PC-3 (cell line): ENCODE data around the gene NME7.

ENCODE experiments used
- EZH2 ChIP-seq: fragments of 300-600 bp; sonication (generic); IDR thresholded peaks from one replicate; pipeline ENCODE4 v1.6.1; 2017; ENCODE audit warnings: antibody characterized with exemption, mild to moderate bottlenecking, low read length; ENCODE audit not compliant: unreplicated experiment
- TF ChIP-seq, protein P1 (sequence below): fragments of 300-600 bp; sonication (generic); conservative IDR thresholded peaks from 2 replicates; pipeline ENCODE4 v1.5.1; 2017; ENCODE audit warnings: antibody characterized with exemption, low read depth, mild to moderate bottlenecking, low read length

DNA sequence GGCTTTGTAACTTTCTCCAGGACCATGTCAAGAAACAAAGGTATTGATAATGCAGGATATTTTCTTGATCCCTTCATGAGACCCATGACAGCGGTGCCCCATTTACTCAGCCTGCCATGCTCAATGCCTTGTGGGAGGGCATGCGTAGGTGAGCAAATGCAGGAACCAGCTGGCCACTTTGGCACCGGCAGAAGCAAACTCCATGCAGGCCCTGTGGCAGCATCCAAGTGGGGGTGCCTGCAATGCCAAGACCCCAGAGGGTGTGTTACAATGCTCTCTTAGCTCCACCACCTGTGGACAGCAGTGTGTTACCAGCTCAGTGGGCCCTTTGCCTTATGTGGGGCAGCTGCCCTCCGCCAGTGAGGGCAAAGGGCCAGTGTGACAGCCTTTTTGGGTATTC lies 153.0 kb downstream of the NME7 start:
- no peak for TF ChIP-seq EZH2
- TF ChIP-seq, protein P1, sequence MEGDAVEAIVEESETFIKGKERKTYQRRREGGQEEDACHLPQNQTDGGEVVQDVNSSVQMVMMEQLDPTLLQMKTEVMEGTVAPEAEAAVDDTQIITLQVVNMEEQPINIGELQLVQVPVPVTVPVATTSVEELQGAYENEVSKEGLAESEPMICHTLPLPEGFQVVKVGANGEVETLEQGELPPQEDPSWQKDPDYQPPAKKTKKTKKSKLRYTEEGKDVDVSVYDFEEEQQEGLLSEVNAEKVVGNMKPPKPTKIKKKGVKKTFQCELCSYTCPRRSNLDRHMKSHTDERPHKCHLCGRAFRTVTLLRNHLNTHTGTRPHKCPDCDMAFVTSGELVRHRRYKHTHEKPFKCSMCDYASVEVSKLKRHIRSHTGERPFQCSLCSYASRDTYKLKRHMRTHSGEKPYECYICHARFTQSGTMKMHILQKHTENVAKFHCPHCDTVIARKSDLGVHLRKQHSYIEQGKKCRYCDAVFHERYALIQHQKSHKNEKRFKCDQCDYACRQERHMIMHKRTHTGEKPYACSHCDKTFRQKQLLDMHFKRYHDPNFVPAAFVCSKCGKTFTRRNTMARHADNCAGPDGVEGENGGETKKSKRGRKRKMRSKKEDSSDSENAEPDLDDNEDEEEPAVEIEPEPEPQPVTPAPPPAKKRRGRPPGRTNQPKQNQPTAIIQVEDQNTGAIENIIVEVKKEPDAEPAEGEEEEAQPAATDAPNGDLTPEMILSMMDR = no peak
